ENCODE data around the gene ASB2.

DNA sequence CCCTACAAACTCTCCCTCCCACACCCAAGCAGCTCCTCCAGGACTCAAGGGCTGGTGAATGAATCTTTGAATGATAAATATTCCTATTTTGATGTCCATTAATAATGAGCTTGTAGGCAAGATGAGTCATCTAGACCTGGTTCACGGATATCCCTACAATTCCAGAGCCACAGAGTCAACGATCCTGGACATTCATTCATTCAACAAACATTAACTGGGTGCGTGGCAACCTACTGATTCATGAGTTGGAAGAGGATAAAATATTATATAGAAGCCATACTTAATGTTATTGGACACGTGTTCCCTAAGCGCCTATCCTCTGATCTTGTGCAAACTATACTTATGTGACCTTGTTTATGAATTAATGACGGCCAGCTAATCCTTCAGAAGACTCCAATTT, 49.4 kb upstream of the ASB2 start:
- no peak for TF ChIP-seq JUND (IDR thresholded peaks at IDR 0.05)
- TF ChIP-seq, protein P1, sequence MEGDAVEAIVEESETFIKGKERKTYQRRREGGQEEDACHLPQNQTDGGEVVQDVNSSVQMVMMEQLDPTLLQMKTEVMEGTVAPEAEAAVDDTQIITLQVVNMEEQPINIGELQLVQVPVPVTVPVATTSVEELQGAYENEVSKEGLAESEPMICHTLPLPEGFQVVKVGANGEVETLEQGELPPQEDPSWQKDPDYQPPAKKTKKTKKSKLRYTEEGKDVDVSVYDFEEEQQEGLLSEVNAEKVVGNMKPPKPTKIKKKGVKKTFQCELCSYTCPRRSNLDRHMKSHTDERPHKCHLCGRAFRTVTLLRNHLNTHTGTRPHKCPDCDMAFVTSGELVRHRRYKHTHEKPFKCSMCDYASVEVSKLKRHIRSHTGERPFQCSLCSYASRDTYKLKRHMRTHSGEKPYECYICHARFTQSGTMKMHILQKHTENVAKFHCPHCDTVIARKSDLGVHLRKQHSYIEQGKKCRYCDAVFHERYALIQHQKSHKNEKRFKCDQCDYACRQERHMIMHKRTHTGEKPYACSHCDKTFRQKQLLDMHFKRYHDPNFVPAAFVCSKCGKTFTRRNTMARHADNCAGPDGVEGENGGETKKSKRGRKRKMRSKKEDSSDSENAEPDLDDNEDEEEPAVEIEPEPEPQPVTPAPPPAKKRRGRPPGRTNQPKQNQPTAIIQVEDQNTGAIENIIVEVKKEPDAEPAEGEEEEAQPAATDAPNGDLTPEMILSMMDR (IDR thresholded peaks at IDR 0.05): no peak
- TF ChIP-seq POLR2AphosphoS5 (IDR thresholded peaks at IDR 0.05; ENCODE audit: low read depth, low read length): no peak
- TF ChIP-seq SIN3A (IDR thresholded peaks at IDR 0.05; ENCODE audit: borderline replicate concordance, low read depth, low read length): no peak
- TF ChIP-seq TAF1 (IDR thresholded peaks at IDR 0.05; ENCODE audit: borderline replicate concordance, low read depth, low read length): no peak
- no peak for TF ChIP-seq TEAD4 (IDR thresholded peaks at IDR 0.05; ENCODE audit: borderline replicate concordance, insufficient read depth)
- no peak for TF ChIP-seq RCOR1 (IDR thresholded peaks at IDR 0.05; ENCODE audit: low read length)

Measured in SK-N-SH (cell line).